ENCODE results near the gene MRAS.

Gene MRAS

GRCh38 chr3:138434875-138435772 is 86.7 kb downstream of the MRAS start (continued):
- no peak for TF ChIP-seq PRDM2 (tag by site-specific recombination; IDR thresholded peaks at IDR 0.05; ENCODE audit: borderline replicate concordance)
- TF ChIP-seq ZNF837 (tag by site-specific recombination; IDR thresholded peaks at IDR 0.05): no peak
- TF ChIP-seq HOXA7 (CRISPR knock-in tag; IDR thresholded peaks at IDR 0.05; ENCODE audit: borderline replicate concordance): no peak
- TF ChIP-seq MZF1 (tag by site-specific recombination; IDR thresholded peaks at IDR 0.05; ENCODE audit: borderline replicate concordance): no peak
- TF ChIP-seq ZNF521 (tag by site-specific recombination; IDR thresholded peaks at IDR 0.05): no peak
- TF ChIP-seq, protein P1, sequence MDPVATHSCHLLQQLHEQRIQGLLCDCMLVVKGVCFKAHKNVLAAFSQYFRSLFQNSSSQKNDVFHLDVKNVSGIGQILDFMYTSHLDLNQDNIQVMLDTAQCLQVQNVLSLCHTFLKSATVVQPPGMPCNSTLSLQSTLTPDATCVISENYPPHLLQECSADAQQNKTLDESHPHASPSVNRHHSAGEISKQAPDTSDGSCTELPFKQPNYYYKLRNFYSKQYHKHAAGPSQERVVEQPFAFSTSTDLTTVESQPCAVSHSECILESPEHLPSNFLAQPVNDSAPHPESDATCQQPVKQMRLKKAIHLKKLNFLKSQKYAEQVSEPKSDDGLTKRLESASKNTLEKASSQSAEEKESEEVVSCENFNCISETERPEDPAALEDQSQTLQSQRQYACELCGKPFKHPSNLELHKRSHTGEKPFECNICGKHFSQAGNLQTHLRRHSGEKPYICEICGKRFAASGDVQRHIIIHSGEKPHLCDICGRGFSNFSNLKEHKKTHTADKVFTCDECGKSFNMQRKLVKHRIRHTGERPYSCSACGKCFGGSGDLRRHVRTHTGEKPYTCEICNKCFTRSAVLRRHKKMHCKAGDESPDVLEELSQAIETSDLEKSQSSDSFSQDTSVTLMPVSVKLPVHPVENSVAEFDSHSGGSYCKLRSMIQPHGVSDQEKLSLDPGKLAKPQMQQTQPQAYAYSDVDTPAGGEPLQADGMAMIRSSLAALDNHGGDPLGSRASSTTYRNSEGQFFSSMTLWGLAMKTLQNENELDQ (tag by site-specific recombination; IDR thresholded peaks at IDR 0.05; ENCODE audit: low read depth): no peak

- Histone ChIP-seq H3K4me3 (ENCODE audit: low read depth, low read length) (no peak overlapping the region), H3K36me3 (ENCODE audit: control insufficient read depth in 2 of 2, insufficient read depth in 1 of 2, low read length in 2 of 2) (no peaks in the 10 kb centered on the region), H3K4me1 (ENCODE audit: control insufficient read depth, insufficient read depth, low read length) (no peaks in the 10 kb centered on the region), H3K27ac (ENCODE audit: extremely low read depth, low read depth, low read length) (no peak overlapping the region), H3K9me3 (ENCODE audit: control insufficient read depth, insufficient read depth, low read depth, low read length) (no peaks in the 10 kb centered on the region)
- ChIA-PET CTCF (no interaction called here), POLR2A (no interaction called here)
- TF ChIP-seq PRDM6 (tag by site-specific recombination; IDR thresholded peaks at IDR 0.05) (no peak), ZNF701 (tag by site-specific recombination; IDR thresholded peaks at IDR 0.05) (no peak), ZBTB44 (tag by site-specific recombination; IDR thresholded peaks at IDR 0.05) (no peak), ZNF140 (tag by site-specific recombination; IDR thresholded peaks at IDR 0.05) (no peak), ZNF362 (tag by site-specific recombination; IDR thresholded peaks at IDR 0.05) (no peak), KLF1 (tag by site-specific recombination; IDR thresholded peaks at IDR 0.05) (no peak), ZBTB20 (tag by site-specific recombination; IDR thresholded peaks at IDR 0.05) (no peak), ZNF354C (tag by site-specific recombination; IDR thresholded peaks at IDR 0.05; ENCODE audit: borderline replicate concordance, low read depth) (no peak), ZSCAN5A (tag by site-specific recombination; IDR thresholded peaks at IDR 0.05) (no peak)
Measured at GRCh38 chr3:138435840-138436239, 87.5 kb downstream of the MRAS start.

Measured in HEK293 (cell line).